Vagina (tissue), 2 donors: ENCODE measurements around the gene TAF6L. TPM values are rescaled to one million over a fixed set of nuclear protein-coding genes. Genes with fewer than 3 reads are reported as not detected.
"Not testable (repeated sequence)": the region's sequence is repeated elsewhere in the genome, so short reads cannot be mapped to it uniquely, and the experiment has no call there.

Source experiments
- DNase-seq, 2 donors: peaks; one replicate each; pipeline ENCODE4 v3.0.0-alpha.2; 2017; ENCODE audit errors: extremely low spot score in 2 of 2
- H3K27ac ChIP-seq: fragments of 200-600 bp; sonication (generic); one replicate; pipeline ENCODE4 v1.5.1; 2019
- H3K27me3 ChIP-seq: fragments of 200-600 bp; sonication (generic); one replicate; pipeline ENCODE4 v1.5.1; 2019
- H3K36me3 ChIP-seq, 2 donors: fragments of 200-600 bp; sonication (generic); one replicate each; pipeline ENCODE4 v1.5.1; 2017 to 2019
- H3K4me1 ChIP-seq: fragments of 200-600 bp; sonication (generic); one replicate; pipeline ENCODE4 v1.5.1; 2019
- H3K4me3 ChIP-seq, 2 donors: fragments of 200-600 bp; sonication (generic); 1 replicate in 1 of 2; 2 replicates in 1 of 2; pipeline ENCODE4 v1.5.1; 2016 to 2019
- H3K9me3 ChIP-seq: fragments of 200-600 bp; sonication (generic); one replicate; pipeline ENCODE4 v1.5.1; 2019
- CTCF ChIP-seq, 3 experiments: fragments of 450-650 bp in 2 of 3; fragments of 200-600 bp in 1 of 3; sonication (generic) in 1 of 3; IDR thresholded peaks; one replicate each; pipeline ENCODE4 v1.5.1; 2017 to 2019; ENCODE audit warnings: antibody characterized with exemption in 3 of 3, mild to moderate bottlenecking in 2 of 3, moderate library complexity in 2 of 3
- POLR2A ChIP-seq, 2 donors: fragments of 450-650 bp; IDR thresholded peaks; one replicate each; pipeline ENCODE4 v1.6.1; 2017; ENCODE audit warnings: antibody characterized with exemption in 2 of 2, mild to moderate bottlenecking in 2 of 2, moderate library complexity in 2 of 2
- POLR2AphosphoS5 ChIP-seq, 2 donors: sonication (generic); formaldehyde crosslinking; IDR thresholded peaks; one replicate each; pipeline ENCODE4 v1.9.0; 2017; ENCODE audit warnings: antibody characterized with exemption in 2 of 2, mild to moderate bottlenecking in 2 of 2, low read depth in 1 of 2; ENCODE audit not compliant: insufficient read depth in 1 of 2
- intact Hi-C: fragments of 100-400 bp; cut with DNase I; formaldehyde crosslinking; loops from one replicate; pipeline ENCODE4 v1.15.1; 2023
- total RNA-seq: library from RNA; depleted of rRNA; stranded (reverse); fragments of >200 nt; gene quantifications from one replicate; pipeline ENCODE4 v1.2.3, GENCODE V29; 2016

Gene TAF6L
- total RNA-seq, 1 donor from 2014 or later, result 24.8 TPM

GRCh38 chr11:62728171-62728988 lies 42.8 kb upstream of the TAF6L start, which contains the start of gene TTC9C:
Gene TTC9C (plus strand): TSS chr11:62728486. CDS start chr11:62728849, 363 bp downstream.
- Histone ChIP-seq H3K27ac (peak within 1 kb of the TSS; percentile 93), H3K4me3 (peak within 1 kb of the TSS; percentile 71 to 90), H3K27me3 (no peaks in the 10 kb centered on the region), H3K9me3 (no peaks in the 10 kb centered on the region), H3K36me3 (peaks cover 0 to 16% of the 10 kb centered on the region in 2 donors), H3K4me1 (peaks cover 57% of the 10 kb centered on the region)
- intact Hi-C loops, result loop anchor here (5.0 kb wide), 1 partner anchor 44 kb away; the partner anchor contains the start of gene TAF6L
- DNase-seq, result peak in 1 of 2 donors; percentile 96
- TF ChIP-seq POLR2AphosphoS5 (IDR thresholded peaks at IDR 0.05; ENCODE audit: insufficient read depth in 1 of 2, low read depth in 1 of 2), result peak; percentile 74 to 79
- peak in 1 of 3 experiments; percentile 2 for TF ChIP-seq CTCF (IDR thresholded peaks at IDR 0.05)
- peak in 1 of 2 donors; percentile 77 for TF ChIP-seq POLR2A (IDR thresholded peaks at IDR 0.05)

GRCh38 chr11:62730076-62730475 lies 41.1 kb upstream of the TAF6L start:
- H3K36me3 ChIP-seq, result peaks cover 0 to 26% of the 10 kb centered on the region in 2 donors
- H3K27me3 ChIP-seq, DNase-seq, H3K27ac ChIP-seq, intact Hi-C loops, H3K9me3 ChIP-seq: not testable (repeated sequence)
- peaks cover 42% of the 10 kb centered on the region for H3K4me1 ChIP-seq
- H3K4me3 ChIP-seq, result peak overlapping the region in 1 of 2 donors; percentile 71

- H3K27ac ChIP-seq, result no peak overlapping the region
- H3K4me1 ChIP-seq, result peaks cover 29% of the 10 kb centered on the region
- H3K27me3 ChIP-seq, result no peaks in the 10 kb centered on the region
- H3K9me3 ChIP-seq, result no peaks in the 10 kb centered on the region
- no peak overlapping the region for H3K4me3 ChIP-seq
- intact Hi-C loops, result no loop called here
- no peak for DNase-seq
- peaks cover 0 to 47% of the 10 kb centered on the region in 2 donors for H3K36me3 ChIP-seq
- TF ChIP-seq CTCF (IDR thresholded peaks at IDR 0.05) (no peak), POLR2A (IDR thresholded peaks at IDR 0.05) (no peak), POLR2AphosphoS5 (IDR thresholded peaks at IDR 0.05; ENCODE audit: insufficient read depth in 1 of 2, low read depth in 1 of 2) (no peak)
Measured at GRCh38 chr11:62732830-62733229, 38.4 kb upstream of the TAF6L start.

DNA sequence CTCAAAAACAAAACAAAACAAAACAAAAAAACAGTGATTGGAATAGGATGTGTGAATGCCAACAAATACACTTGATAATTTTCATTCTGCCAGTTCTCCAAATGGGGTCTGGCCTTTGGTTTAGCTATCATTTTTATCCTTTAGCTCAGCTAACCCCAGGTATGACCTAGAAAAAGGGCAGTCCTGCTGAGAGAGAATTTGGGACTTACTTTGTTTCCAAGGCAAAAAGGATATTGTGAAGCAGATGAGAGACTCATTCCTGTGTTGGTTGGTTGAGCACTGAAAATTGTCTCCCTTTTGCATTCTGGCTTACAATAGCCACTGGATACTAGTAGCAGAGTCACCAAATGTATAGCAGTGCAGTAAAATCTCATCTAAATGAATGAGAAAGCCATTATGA lies 34.0 kb upstream of the TAF6L start:
- H3K4me3 ChIP-seq, result no peak overlapping the region
- peaks cover 6% of the 10 kb centered on the region for H3K4me1 ChIP-seq
- peaks cover 0 to 71% of the 10 kb centered on the region in 2 donors for H3K36me3 ChIP-seq
- no peaks in the 10 kb centered on the region for H3K9me3 ChIP-seq
- H3K27me3 ChIP-seq, result no peaks in the 10 kb centered on the region
- H3K27ac ChIP-seq, result no peak overlapping the region
- no peak for TF ChIP-seq CTCF (IDR thresholded peaks at IDR 0.05)
- no peak for TF ChIP-seq POLR2A (IDR thresholded peaks at IDR 0.05)
- no peak for TF ChIP-seq POLR2AphosphoS5 (IDR thresholded peaks at IDR 0.05; ENCODE audit: insufficient read depth in 1 of 2, low read depth in 1 of 2)
- no peak for DNase-seq
- intact Hi-C loops, result no loop called here

DNA sequence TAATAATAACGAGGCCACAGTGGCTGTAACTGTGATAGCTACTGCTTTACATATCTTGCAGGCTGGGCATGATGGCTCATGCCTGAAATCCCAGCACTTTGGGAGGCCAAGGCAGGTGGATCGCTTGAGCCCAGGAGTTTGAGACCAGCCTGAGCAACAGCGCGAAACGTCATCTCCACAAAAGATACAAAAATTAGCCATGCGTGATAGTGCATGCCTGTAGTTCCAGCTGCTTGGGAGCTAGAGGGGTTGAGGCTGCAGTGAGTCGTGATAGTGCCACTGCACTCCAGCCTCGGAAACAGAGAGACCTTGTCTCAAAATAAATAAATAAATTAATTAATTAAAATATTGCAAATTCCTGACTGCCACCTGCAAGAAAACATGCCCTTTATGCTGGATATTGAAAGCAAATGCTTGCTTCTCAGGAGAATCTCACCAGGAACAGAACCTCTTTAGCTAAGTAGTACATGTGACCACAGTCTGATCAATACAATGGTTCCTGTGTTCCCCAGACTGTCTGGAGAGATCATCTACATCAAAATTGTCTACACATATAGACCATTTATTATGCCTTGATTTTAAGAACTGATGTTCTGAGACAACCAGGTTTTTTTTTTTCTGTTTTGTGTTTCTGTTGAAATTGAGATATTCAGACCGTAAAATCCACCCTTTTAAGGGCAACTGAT lies 23.6 kb upstream of the TAF6L start:
- no peaks in the 10 kb centered on the region for H3K27me3 ChIP-seq
- no peak for TF ChIP-seq POLR2AphosphoS5 (IDR thresholded peaks at IDR 0.05; ENCODE audit: insufficient read depth in 1 of 2, low read depth in 1 of 2)
- TF ChIP-seq CTCF (IDR thresholded peaks at IDR 0.05), result no peak
- TF ChIP-seq POLR2A (IDR thresholded peaks at IDR 0.05), result no peak
- peaks cover 0 to 8% of the 10 kb centered on the region in 2 donors for H3K36me3 ChIP-seq
- no peak for DNase-seq
- H3K4me3 ChIP-seq, result no peak overlapping the region
- H3K9me3 ChIP-seq, result no peaks in the 10 kb centered on the region
- no peak overlapping the region for H3K27ac ChIP-seq
- intact Hi-C loops, result no loop called here
- peaks cover 3% of the 10 kb centered on the region for H3K4me1 ChIP-seq

DNA sequence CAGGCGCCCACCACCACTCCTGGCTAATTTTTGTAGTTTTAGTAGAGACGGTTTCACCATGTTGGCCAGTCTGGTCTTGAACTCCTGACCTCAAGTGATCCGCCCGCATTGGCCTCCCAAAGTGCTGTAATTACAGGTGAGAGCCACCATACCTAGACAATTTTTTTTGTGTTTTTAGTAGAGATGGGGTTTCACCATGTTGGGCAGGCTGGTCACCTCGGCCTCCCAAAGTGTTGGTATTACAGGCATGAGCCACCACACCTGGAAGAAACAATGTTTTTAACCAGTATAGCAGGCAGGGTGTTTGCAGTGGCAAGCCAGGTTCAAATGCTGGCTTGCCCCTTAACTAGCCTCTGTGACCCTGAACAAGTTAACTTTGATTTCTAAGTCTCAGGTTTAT lies 21.3 kb upstream of the TAF6L start:
- H3K9me3 ChIP-seq, H3K27ac ChIP-seq, intact Hi-C loops, H3K27me3 ChIP-seq, H3K4me3 ChIP-seq, DNase-seq: not testable (repeated sequence)
- Histone ChIP-seq H3K36me3 (peaks cover 0 to 11% of the 10 kb centered on the region in 2 donors), H3K4me1 (peaks cover 19% of the 10 kb centered on the region)
